Measurements from ENCODE around the gene PDE4DIP. TPM values are rescaled to one million over a fixed set of nuclear protein-coding genes. Genes with fewer than 3 reads are reported as not detected.
A peak's percentile ranks its signal among the peaks of the same experiment; 100 is the strongest.
"Not testable (repeated sequence)": the region's sequence is repeated elsewhere in the genome, so short reads cannot be mapped to it uniquely, and the experiment has no call there.

Gene PDE4DIP
- total RNA-seq = 10 to 100 TPM; 18.4 to 19.9 TPM

DNA sequence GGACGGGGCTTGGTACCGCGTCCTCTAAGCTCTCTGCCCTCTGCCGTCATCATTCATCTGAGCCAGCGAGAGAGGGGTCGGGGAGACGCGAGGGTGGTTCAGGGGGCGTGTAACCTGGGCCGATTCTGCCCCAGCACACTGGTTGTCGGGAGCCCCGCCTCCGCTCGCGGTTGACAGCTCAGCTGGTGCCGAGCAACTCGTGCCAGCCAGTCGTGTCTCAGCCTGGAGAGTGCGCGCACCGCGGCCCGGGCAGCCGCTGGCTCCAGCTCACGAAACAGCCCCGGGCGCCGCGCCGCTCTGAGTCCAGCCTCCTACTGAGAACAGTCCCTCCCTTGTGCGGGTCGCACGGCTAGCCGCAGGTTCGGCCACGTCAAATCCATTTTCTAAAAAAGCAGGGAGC lies at the start of gene PDE4DIP:
PDE4DIP (plus strand) TSS at position 209 of the 400 bp plus-strand sequence. CDS start 347 bp downstream, outside the sequence.
- H3K27ac Mint-ChIP-seq; H3K4me3 Mint-ChIP-seq; H3K9me3 Mint-ChIP-seq; intact Hi-C loops (cut with micrococcal nuclease); H3K36me3 Mint-ChIP-seq (ENCODE audit: low read depth); H3K27me3 Mint-ChIP-seq (ENCODE audit: low read depth); H3K4me1 Mint-ChIP-seq (ENCODE audit: low read depth); CTCF ChIA-PET: not testable (repeated sequence)
- DNase-seq = peak; percentile 6

DNA sequence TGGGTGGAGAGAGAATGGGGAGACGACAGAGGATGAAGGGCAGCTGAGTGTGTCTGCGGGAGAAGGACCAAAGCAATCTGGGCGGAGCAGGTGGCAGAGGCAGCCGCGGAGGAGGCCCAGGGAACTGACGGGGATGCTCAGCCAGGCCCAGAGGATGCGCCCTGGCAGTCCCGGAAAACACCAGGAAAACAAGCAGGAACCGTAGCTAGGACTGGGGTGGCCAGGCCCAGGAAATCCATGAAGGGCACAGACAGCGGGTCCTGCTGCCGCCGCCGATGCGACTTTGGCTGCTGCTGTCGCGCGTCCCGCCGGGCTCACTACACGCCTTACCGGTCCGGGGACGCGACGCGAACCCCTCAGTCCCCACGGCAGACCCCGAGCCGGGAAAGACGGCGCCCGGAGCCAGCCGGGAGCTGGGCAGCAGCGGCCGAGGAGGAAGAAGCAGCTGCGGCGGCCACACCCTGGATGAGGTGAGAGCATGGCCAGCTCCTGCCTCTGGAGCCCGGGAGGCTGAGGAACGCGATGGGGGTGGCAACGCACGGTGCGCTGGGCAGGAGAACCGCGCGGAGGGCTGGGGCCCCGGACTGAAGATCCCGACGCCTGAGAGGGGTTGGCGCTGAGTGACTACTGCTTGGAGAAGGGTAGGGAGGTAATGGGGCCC lies 35.8 kb upstream of the PDE4DIP start:
- H3K36me3 Mint-ChIP-seq (ENCODE audit: low read depth); CTCF ChIA-PET; intact Hi-C loops (cut with micrococcal nuclease); DNase-seq; H3K4me3 Mint-ChIP-seq; H3K27ac Mint-ChIP-seq; H3K27me3 Mint-ChIP-seq (ENCODE audit: low read depth); H3K4me1 Mint-ChIP-seq (ENCODE audit: low read depth); H3K9me3 Mint-ChIP-seq: not testable (repeated sequence)

DNA sequence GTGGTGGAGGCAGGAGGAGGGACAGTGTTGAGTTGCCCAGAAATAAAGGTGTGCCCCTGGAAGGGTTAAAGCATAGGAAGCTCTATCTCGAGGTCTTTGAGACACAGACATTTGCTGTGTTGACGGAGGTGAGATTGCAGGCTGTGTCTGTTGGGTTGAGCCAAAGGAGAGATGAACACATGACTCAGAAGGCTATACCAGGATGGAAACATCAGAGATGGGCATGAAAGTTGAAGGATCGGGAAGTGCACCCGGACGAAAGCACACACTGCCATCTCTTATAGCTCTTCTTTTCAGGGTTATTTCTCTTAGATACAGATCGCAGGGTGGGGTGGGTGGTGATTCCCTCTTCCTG lies 35.3 kb upstream of the PDE4DIP start:
- DNase-seq; H3K9me3 Mint-ChIP-seq; H3K27ac Mint-ChIP-seq; H3K4me3 Mint-ChIP-seq; intact Hi-C loops (cut with micrococcal nuclease); H3K4me1 Mint-ChIP-seq (ENCODE audit: low read depth); H3K27me3 Mint-ChIP-seq (ENCODE audit: low read depth); CTCF ChIA-PET; H3K36me3 Mint-ChIP-seq (ENCODE audit: low read depth): not testable (repeated sequence)

DNA sequence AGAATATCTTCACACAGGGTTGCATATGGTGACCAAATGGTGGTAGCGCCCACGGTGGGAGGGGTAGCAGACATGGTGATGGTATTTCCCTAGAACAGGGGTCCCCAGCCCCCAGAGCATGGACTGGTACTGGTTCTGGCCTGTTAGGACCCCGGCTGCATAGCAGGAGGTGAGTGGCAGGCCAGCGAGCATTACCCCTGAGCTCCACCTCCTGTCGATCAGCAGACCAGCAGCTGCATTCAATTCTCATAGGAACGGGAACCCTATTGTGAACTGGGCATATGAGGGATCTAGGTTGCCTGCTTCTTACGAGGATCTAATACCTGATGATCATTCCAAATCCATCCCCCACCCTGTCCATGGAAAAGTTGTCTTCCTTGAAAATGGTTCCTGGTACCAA lies 22.0 kb upstream of the PDE4DIP start:
- DNase-seq; H3K4me1 Mint-ChIP-seq (ENCODE audit: low read depth); H3K27me3 Mint-ChIP-seq (ENCODE audit: low read depth); CTCF ChIA-PET; H3K9me3 Mint-ChIP-seq; H3K36me3 Mint-ChIP-seq (ENCODE audit: low read depth); intact Hi-C loops (cut with micrococcal nuclease); H3K27ac Mint-ChIP-seq; H3K4me3 Mint-ChIP-seq: not testable (repeated sequence)

DNA sequence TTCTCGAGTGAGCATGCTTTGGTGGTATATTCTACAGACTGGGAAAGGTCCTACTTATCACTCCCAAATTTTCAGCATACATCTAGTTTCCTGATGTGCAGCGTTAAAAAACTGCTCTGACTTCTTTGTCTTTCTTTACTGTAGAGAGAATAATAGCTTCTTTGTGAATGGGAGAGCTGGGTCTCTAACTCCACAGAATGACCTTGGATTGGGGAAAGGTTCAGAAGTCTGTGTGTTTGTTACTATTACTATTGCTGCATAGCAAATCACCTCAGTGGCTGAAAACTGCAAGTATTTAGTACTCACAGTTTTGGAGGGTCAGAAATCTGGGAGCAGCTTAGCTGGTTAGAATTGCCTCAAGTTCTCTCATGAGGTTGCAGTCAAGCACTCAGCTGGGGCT lies 20.4 kb upstream of the PDE4DIP start:
- H3K9me3 Mint-ChIP-seq; H3K27me3 Mint-ChIP-seq (ENCODE audit: low read depth); H3K27ac Mint-ChIP-seq; H3K4me1 Mint-ChIP-seq (ENCODE audit: low read depth); H3K4me3 Mint-ChIP-seq; DNase-seq; intact Hi-C loops (cut with micrococcal nuclease); H3K36me3 Mint-ChIP-seq (ENCODE audit: low read depth); CTCF ChIA-PET: not testable (repeated sequence)

DNA sequence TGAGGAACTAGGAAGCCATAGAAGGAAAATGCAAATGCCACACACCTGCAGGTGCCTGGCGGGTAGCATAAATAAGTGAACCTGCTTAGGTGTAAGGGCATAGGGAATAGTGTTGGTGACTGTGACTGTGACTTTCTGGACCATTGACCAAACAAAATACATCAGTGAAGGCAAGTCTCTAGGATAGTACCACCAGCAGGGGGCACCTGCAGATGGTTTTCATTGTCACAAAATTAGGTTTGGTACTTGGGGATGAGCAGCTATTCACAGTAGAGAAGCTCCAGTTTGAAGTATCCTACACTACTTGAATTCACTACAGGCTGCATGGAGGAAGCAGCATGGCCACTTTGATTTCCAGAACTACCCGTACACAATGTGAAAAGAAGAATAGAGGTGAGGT lies 19.2 kb upstream of the PDE4DIP start:
- H3K27ac Mint-ChIP-seq; DNase-seq; CTCF ChIA-PET; H3K36me3 Mint-ChIP-seq (ENCODE audit: low read depth); H3K4me1 Mint-ChIP-seq (ENCODE audit: low read depth); H3K9me3 Mint-ChIP-seq; H3K27me3 Mint-ChIP-seq (ENCODE audit: low read depth); intact Hi-C loops (cut with micrococcal nuclease); H3K4me3 Mint-ChIP-seq: not testable (repeated sequence)

DNA sequence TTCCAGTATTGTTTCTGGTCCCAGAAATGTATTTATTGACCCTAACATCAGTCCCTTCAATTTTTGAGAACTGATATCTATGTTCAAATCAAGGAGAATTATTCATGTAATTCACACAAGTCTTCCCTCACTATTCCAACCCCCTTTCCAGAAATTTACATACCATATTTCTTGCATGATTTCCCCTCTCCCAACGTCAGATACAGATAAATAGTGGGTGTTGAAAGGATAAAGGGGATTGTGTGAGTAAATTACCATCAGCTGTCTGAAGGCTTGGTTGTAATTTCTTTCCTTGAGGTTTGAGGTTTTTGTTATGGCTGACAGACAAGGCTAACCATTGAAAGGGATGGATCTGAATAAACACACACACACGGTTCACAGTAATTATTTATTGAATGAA lies 15.7 kb upstream of the PDE4DIP start:
- H3K27ac Mint-ChIP-seq; H3K4me3 Mint-ChIP-seq; DNase-seq; H3K36me3 Mint-ChIP-seq (ENCODE audit: low read depth); intact Hi-C loops (cut with micrococcal nuclease); H3K4me1 Mint-ChIP-seq (ENCODE audit: low read depth); H3K27me3 Mint-ChIP-seq (ENCODE audit: low read depth); H3K9me3 Mint-ChIP-seq; CTCF ChIA-PET: not testable (repeated sequence)

DNA sequence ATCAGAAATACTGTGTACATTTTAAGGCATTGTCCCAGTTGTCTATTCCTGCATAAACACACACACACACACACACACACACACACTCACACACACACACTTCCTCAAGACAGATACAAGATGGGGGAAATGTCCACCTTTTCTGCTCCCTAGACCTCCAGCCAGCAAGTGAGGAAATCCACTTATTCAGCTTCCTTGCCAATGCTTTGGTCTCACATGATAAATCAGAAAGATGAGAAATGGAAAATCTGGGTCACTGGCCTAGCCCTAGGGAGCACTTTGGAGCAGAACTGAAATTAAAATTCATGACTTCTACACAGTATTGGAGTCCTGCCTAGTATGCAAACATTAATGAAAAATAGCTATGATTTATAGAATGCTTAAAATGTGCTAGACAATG lies 15.3 kb upstream of the PDE4DIP start:
- CTCF ChIA-PET; H3K9me3 Mint-ChIP-seq; DNase-seq; H3K4me1 Mint-ChIP-seq (ENCODE audit: low read depth); H3K4me3 Mint-ChIP-seq; intact Hi-C loops (cut with micrococcal nuclease); H3K27ac Mint-ChIP-seq; H3K27me3 Mint-ChIP-seq (ENCODE audit: low read depth); H3K36me3 Mint-ChIP-seq (ENCODE audit: low read depth): not testable (repeated sequence)

DNA sequence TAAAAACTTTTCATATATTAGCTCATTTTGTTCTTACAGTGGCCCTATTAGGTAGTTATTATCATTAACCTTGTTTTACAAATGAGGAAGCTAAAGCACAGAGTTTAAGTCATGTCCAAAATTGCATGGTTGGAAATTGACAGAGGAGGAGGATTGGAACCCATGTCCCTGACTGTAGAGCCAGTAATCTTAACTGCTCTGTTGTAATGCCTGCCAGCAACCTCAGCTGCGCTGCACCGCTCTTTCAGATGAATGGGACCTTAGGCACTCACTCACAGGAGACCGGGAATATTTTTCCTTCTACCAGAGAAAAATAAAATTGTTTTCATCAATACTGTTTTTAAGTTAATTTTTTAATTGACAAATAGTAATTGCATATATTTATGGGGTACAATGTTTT lies 14.9 kb upstream of the PDE4DIP start:
- H3K27ac Mint-ChIP-seq; CTCF ChIA-PET; DNase-seq; intact Hi-C loops (cut with micrococcal nuclease); H3K36me3 Mint-ChIP-seq (ENCODE audit: low read depth); H3K4me3 Mint-ChIP-seq; H3K27me3 Mint-ChIP-seq (ENCODE audit: low read depth); H3K9me3 Mint-ChIP-seq; H3K4me1 Mint-ChIP-seq (ENCODE audit: low read depth): not testable (repeated sequence)

DNA sequence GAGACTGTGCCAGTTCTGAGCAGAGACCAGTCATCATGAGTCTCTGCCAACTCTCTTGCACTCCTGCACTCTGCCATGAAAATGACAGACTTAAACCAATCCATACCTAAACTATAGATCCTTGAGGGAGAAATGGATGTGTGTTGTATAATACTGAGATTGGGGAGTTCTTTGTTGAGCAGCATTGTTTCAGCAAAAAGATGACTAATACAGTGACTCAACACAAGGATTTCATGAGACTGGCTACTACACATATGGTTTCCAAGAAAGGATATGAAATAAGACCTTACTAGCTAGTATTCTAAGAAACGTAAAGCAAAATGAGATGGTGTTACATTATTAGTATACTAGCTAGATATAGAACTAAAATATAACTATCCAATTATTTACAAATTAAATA lies 3.0 kb upstream of the PDE4DIP start:
- H3K27ac Mint-ChIP-seq; H3K4me3 Mint-ChIP-seq; H3K9me3 Mint-ChIP-seq; CTCF ChIA-PET; H3K4me1 Mint-ChIP-seq (ENCODE audit: low read depth); intact Hi-C loops (cut with micrococcal nuclease); H3K36me3 Mint-ChIP-seq (ENCODE audit: low read depth); DNase-seq; H3K27me3 Mint-ChIP-seq (ENCODE audit: low read depth): not testable (repeated sequence)

DNA sequence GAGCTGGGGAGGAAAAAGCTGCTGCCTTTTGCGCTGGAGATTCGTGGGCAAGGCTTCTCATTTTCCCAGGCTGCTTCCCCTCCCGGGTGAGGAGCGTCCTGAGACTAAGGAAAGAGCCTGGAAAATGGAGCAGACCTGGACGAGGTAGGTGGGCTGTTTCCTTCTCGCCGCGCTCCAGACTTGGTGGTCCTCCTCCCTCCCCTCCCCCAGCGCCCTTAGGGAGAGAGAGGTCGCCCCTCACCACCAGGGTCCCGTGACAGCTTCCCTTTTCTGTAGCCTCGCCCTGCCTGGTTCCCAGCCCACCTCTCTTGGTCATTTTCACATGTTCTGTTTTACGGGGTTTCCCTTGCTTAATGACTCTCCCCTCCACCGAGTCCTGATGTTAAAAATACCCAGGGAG lies 423 bp downstream of the PDE4DIP start:
- H3K9me3 Mint-ChIP-seq; H3K27me3 Mint-ChIP-seq (ENCODE audit: low read depth); H3K27ac Mint-ChIP-seq; H3K36me3 Mint-ChIP-seq (ENCODE audit: low read depth); DNase-seq; CTCF ChIA-PET; H3K4me3 Mint-ChIP-seq; intact Hi-C loops (cut with micrococcal nuclease); H3K4me1 Mint-ChIP-seq (ENCODE audit: low read depth): not testable (repeated sequence)

DNA sequence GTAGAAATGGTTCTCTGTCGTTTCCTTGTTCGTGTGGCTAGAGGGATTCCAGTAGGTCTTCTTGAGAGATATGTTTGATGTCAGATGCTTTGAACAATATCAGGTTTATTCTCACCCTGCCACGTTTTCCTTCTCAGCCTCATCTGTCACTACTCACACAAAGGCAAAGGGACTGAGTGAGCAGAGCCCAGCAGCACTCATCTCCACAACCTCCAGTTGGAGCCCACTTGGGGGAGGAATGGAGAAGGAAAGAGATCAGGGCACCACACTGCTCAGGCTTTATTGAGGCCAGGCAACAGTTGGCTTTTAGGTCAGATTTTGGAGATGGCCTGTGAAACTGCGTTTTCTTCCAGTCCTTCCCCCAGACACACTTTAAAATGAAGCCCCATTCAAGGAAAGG lies 840 bp downstream of the PDE4DIP start:
- H3K4me1 Mint-ChIP-seq (ENCODE audit: low read depth); H3K4me3 Mint-ChIP-seq; H3K27ac Mint-ChIP-seq; intact Hi-C loops (cut with micrococcal nuclease); H3K36me3 Mint-ChIP-seq (ENCODE audit: low read depth); H3K9me3 Mint-ChIP-seq; H3K27me3 Mint-ChIP-seq (ENCODE audit: low read depth); CTCF ChIA-PET; DNase-seq: not testable (repeated sequence)

DNA sequence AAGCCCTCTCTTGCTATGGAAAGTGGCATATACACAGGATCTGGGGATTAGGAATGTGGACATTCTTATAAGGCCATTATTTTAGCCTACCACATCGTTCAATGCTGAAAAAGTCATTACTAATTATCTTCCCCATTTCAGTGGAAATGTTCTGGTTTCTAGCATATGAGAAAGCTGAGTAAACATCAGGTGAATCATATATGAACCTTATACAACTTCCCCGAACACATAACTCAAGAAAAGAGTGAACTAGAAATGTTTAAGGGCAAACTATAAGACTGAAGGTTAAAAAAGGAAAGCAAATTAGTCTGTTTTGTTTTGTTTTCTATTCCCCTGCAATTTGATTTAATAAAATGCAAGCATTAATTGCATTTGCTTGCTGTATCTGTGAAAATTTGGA lies 6.1 kb downstream of the PDE4DIP start:
- H3K27ac Mint-ChIP-seq; DNase-seq; H3K36me3 Mint-ChIP-seq (ENCODE audit: low read depth); intact Hi-C loops (cut with micrococcal nuclease); H3K4me3 Mint-ChIP-seq; H3K27me3 Mint-ChIP-seq (ENCODE audit: low read depth); CTCF ChIA-PET; H3K4me1 Mint-ChIP-seq (ENCODE audit: low read depth); H3K9me3 Mint-ChIP-seq: not testable (repeated sequence)

DNA sequence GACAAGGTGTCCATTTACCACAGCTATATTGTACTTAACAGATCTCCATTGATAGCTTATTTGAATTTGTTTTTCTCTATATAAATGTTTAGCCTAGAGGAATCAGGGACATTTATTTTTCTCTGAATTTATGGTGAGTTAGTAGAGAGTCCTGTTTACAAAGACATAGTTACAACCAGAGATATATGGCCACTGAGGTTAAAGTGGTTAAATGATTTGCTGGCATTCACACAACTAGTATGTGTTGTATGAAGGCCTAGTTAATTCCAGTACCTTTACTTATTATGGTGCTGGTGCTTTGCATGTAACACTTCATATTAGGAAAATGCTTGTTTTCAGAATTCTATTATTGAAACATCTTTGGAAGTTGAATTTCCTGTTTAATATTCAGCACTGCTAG lies 6.6 kb downstream of the PDE4DIP start:
- H3K27ac Mint-ChIP-seq; DNase-seq; CTCF ChIA-PET; H3K9me3 Mint-ChIP-seq; H3K36me3 Mint-ChIP-seq (ENCODE audit: low read depth); H3K4me3 Mint-ChIP-seq; H3K4me1 Mint-ChIP-seq (ENCODE audit: low read depth); intact Hi-C loops (cut with micrococcal nuclease); H3K27me3 Mint-ChIP-seq (ENCODE audit: low read depth): not testable (repeated sequence)

Data from activated naive CD4-positive, alpha-beta T cell treated with anti-CD3 and anti-CD28 coated beads for 36 hours (primary cell).